AG09309 (cell line): Measurements from ENCODE around the gene UACA.
"Not testable (repeated sequence)": the region's sequence is repeated elsewhere in the genome, so short reads cannot be mapped to it uniquely, and the experiment has no call there.

Experiments used
- DNase-seq: peaks from one replicate; pipeline ENCODE4 v3.0.0-alpha.2; 2010; ENCODE audit warnings: low read depth
- H3K4me3 ChIP-seq: 2 replicates; pipeline ENCODE4 v1.5.1; 2011; ENCODE audit warnings: mild to moderate bottlenecking, low read depth, low read length, moderate library complexity; ENCODE audit not compliant: control insufficient read depth
- CTCF ChIP-seq: IDR thresholded peaks from 2 replicates; pipeline ENCODE4 v1.5.1; 2011; ENCODE audit warnings: mild to moderate bottlenecking, low read depth, low read length, inconsistent platforms; ENCODE audit not compliant: insufficient read depth, control insufficient read depth; ENCODE audit errors: missing control alignments

The UACA gene

GRCh38 chr15:70672081-70672480 lies 91.3 kb downstream of the UACA start:
- no peak for TF ChIP-seq CTCF
- no peak overlapping the region for H3K4me3 ChIP-seq
- DNase-seq, result no peak

- no peak overlapping the region for H3K4me3 ChIP-seq
- no peak for TF ChIP-seq CTCF
- no peak for DNase-seq
Observed at GRCh38 chr15:70670680-70671079, 92.7 kb downstream of the UACA start.

GRCh38 chr15:70669966-70670658 lies 93.2 kb downstream of the UACA start:
- H3K4me3 ChIP-seq, result no peak overlapping the region
- TF ChIP-seq CTCF, result no peak
- no peak for DNase-seq

GRCh38 chr15:70669006-70669602 lies 94.3 kb downstream of the UACA start:
- no peak overlapping the region for H3K4me3 ChIP-seq
- no peak for TF ChIP-seq CTCF
- DNase-seq, result no peak

GRCh38 chr15:70665599-70665998 lies 97.8 kb downstream of the UACA start:
- no peak for DNase-seq
- H3K4me3 ChIP-seq, result no peak overlapping the region
- no peak for TF ChIP-seq CTCF

GRCh38 chr15:70664494-70664893 lies 98.9 kb downstream of the UACA start:
- no peak for DNase-seq
- no peak overlapping the region for H3K4me3 ChIP-seq
- no peak for TF ChIP-seq CTCF

- H3K4me3 ChIP-seq, DNase-seq: not testable (repeated sequence)
Observed at GRCh38 chr15:70663069-70663468, 100.3 kb downstream of the UACA start.
